Left ventricle myocardium inferior (tissue), 1 donor: ENCODE measurements around the gene NLRC3. TPM values are rescaled to one million over a fixed set of nuclear protein-coding genes. Genes with fewer than 3 reads are reported as not detected.

Experiments used
- DNase-seq: peaks from one replicate; pipeline ENCODE4 v3.0.0-alpha.2; 2020
- H3K27ac ChIP-seq: fragments of 200-600 bp; replicated peaks from 2 replicates; pipeline ENCODE4 v1.8.0; 2021
- H3K27me3 ChIP-seq: fragments of 200-600 bp; 2 replicates; pipeline ENCODE4 v1.8.0; 2021; ENCODE audit warnings: low read depth
- H3K36me3 ChIP-seq: fragments of 200-600 bp; 2 replicates; pipeline ENCODE4 v1.8.0; 2021
- H3K4me1 ChIP-seq: fragments of 200-600 bp; 2 replicates; pipeline ENCODE4 v1.8.0; 2021
- H3K4me3 ChIP-seq: fragments of 200-600 bp; 2 replicates; pipeline ENCODE4 v1.8.0; 2021; ENCODE audit warnings: mild to moderate bottlenecking, moderate library complexity
- H3K9me3 ChIP-seq: fragments of 200-600 bp; replicated peaks from 2 replicates; pipeline ENCODE4 v1.8.0; 2021
- CTCF ChIP-seq: fragments of 200-600 bp; IDR thresholded peaks from 2 replicates; pipeline ENCODE4 v1.8.0; 2021; ENCODE audit warnings: antibody characterized with exemption, mild to moderate bottlenecking, borderline replicate concordance
- intact Hi-C: fragments of 100-400 bp; cut with micrococcal nuclease; formaldehyde crosslinking; loops from one replicate; pipeline ENCODE4 v1.11.0; 2022
- total RNA-seq: library from RNA; stranded (reverse); fragmentation: NEBNext Ultra II Directional; extraction: Animal tissue kit (Norgen Biotek cat#: 25700); gene quantifications from one replicate; pipeline ENCODE4 v1.2.1, GENCODE V29; 2021
- donor health status: DM: no; HTN: yes; CAD: no; lungs with severe emphysema.

Gene NLRC3
- total RNA-seq, 1 donor from 2014 or later, result 0.93 TPM

GRCh38 chr16:3519581-3519980, 57.6 kb downstream of the NLRC3 start:
- intact Hi-C loops, result no loop called here
- no peaks in the 10 kb centered on the region for H3K4me1 ChIP-seq
- H3K9me3 ChIP-seq, result no peaks in the 10 kb centered on the region
- no peak overlapping the region for H3K4me3 ChIP-seq
- H3K27ac ChIP-seq, result no peak overlapping the region
- no peak for DNase-seq
- H3K36me3 ChIP-seq, result peaks cover 89% of the 10 kb centered on the region
- TF ChIP-seq CTCF, result no peak
- no peaks in the 10 kb centered on the region for H3K27me3 ChIP-seq

- Histone ChIP-seq H3K9me3 (no peaks in the 10 kb centered on the region), H3K4me1 (no peaks in the 10 kb centered on the region), H3K27me3 (no peaks in the 10 kb centered on the region), H3K27ac (no peak overlapping the region), H3K36me3 (peaks cover 89% of the 10 kb centered on the region), H3K4me3 (no peak overlapping the region)
- no peak for TF ChIP-seq CTCF
- no peak for DNase-seq
- intact Hi-C loops, result no loop called here
These were observed 58.2 kb downstream of the NLRC3 start for GRCh38 chr16:3518986-3519348.

- intact Hi-C loops, result no loop called here
These were observed 58.8 kb downstream of the NLRC3 start for GRCh38 chr16:3518292-3518985.

GRCh38 chr16:3515897-3516296, 61.3 kb downstream of the NLRC3 start:
- no peak overlapping the region for H3K27ac ChIP-seq
- no peaks in the 10 kb centered on the region for H3K4me1 ChIP-seq
- no peaks in the 10 kb centered on the region for H3K27me3 ChIP-seq
- intact Hi-C loops, result no loop called here
- no peak for TF ChIP-seq CTCF
- peaks cover 99% of the 10 kb centered on the region for H3K36me3 ChIP-seq
- no peak overlapping the region for H3K4me3 ChIP-seq
- DNase-seq, result no peak
- no peaks in the 10 kb centered on the region for H3K9me3 ChIP-seq

More at GRCh38 chr16:3518292-3518985, 58.8 kb downstream of the NLRC3 start:
- Histone ChIP-seq H3K27me3 (no peaks in the 10 kb centered on the region), H3K4me3 (no peak overlapping the region), H3K4me1 (no peaks in the 10 kb centered on the region), H3K27ac (no peak overlapping the region), H3K36me3 (peaks cover 89% of the 10 kb centered on the region), H3K9me3 (no peaks in the 10 kb centered on the region)
- TF ChIP-seq CTCF, result no peak
- DNase-seq, result no peak

GRCh38 chr16:3514621-3515020, 62.6 kb downstream of the NLRC3 start:
- intact Hi-C loops, result no loop called here
- Histone ChIP-seq H3K36me3 (peaks cover 98% of the 10 kb centered on the region), H3K27ac (no peak overlapping the region), H3K9me3 (no peaks in the 10 kb centered on the region), H3K4me3 (no peak overlapping the region), H3K4me1 (no peaks in the 10 kb centered on the region), H3K27me3 (no peaks in the 10 kb centered on the region)
- TF ChIP-seq CTCF, result no peak
- no peak for DNase-seq
